ENCODE results near the gene ARSB.

DNA sequence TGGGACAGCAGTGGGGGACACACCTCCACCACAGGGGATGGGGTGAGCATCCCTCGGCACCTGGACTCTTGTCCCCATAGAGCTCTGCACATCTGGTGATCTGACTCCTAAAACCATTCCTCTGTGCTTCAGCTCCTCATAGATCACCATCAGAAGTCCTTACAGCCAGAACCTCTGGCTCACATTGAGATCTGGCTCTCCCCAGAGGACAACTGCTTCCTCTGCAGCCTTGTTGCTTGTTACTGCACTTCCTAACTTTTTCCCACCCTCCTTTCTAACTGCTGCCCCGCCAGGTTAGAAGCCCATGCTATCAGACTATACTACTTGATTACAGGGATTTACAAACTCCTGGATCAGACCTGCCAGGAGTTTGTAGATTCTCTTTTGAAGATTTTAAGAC, 64.5 kb downstream of the ARSB start:
- TF ChIP-seq, protein P1, sequence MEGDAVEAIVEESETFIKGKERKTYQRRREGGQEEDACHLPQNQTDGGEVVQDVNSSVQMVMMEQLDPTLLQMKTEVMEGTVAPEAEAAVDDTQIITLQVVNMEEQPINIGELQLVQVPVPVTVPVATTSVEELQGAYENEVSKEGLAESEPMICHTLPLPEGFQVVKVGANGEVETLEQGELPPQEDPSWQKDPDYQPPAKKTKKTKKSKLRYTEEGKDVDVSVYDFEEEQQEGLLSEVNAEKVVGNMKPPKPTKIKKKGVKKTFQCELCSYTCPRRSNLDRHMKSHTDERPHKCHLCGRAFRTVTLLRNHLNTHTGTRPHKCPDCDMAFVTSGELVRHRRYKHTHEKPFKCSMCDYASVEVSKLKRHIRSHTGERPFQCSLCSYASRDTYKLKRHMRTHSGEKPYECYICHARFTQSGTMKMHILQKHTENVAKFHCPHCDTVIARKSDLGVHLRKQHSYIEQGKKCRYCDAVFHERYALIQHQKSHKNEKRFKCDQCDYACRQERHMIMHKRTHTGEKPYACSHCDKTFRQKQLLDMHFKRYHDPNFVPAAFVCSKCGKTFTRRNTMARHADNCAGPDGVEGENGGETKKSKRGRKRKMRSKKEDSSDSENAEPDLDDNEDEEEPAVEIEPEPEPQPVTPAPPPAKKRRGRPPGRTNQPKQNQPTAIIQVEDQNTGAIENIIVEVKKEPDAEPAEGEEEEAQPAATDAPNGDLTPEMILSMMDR (IDR thresholded peaks at IDR 0.05; ENCODE audit: insufficient read depth, low read length) = no peak
- no peak for TF ChIP-seq SPI1 (IDR thresholded peaks at IDR 0.05; ENCODE audit: borderline replicate concordance, low read depth)
